HEK293 (cell line): ENCODE results near the gene ZNF629.

Experiments used
- CTCF ChIA-PET: fragments of 350-600 bp; formaldehyde crosslinking; extraction: SDS; loops from one replicate; lab custom pipeline; 2021; ENCODE audit warnings: antibody characterized with exemption; lab: Yijun Ruan, JAX
- POLR2A ChIA-PET: fragments of 300-600 bp; formaldehyde crosslinking; extraction: SDS; loops from one replicate; lab custom pipeline; 2020; ENCODE audit warnings: antibody characterized with exemption, inconsistent platforms; lab: Yijun Ruan, JAX
- H3K27ac ChIP-seq: fragments of 200-500 bp; sonication (Bioruptor generic); 2 replicates; pipeline ENCODE4 v1.5.1; 2014; ENCODE audit warnings: low read depth, low read length, control low read depth, inconsistent platforms; ENCODE audit errors: extremely low read depth
- H3K36me3 ChIP-seq, 2 experiments: fragments of 200-500 bp in 1 of 2; sonication (Bioruptor generic) in 1 of 2; 1 replicate in 1 of 2; 2 replicates in 1 of 2; pipeline ENCODE4 v1.5.1; 2014 to 2017; ENCODE audit warnings: inconsistent platforms in 2 of 2, low read length in 2 of 2; ENCODE audit not compliant: control insufficient read depth in 2 of 2, insufficient read depth in 1 of 2
- H3K4me1 ChIP-seq: fragments of 200-500 bp; sonication (Bioruptor generic); 2 replicates; pipeline ENCODE4 v1.5.1; 2014; ENCODE audit warnings: mild to moderate bottlenecking, low read length, inconsistent platforms; ENCODE audit not compliant: control insufficient read depth, insufficient read depth
- H3K4me3 ChIP-seq: 2 replicates; pipeline ENCODE4 v1.5.1; 2011; ENCODE audit warnings: low read depth, mild to moderate bottlenecking, control low read depth, low read length, moderate library complexity
- H3K9me3 ChIP-seq: fragments of 200-500 bp; sonication (Bioruptor generic); 2 replicates; pipeline ENCODE4 v1.5.1; 2014; ENCODE audit warnings: low read depth, low read length, inconsistent platforms; ENCODE audit not compliant: control insufficient read depth, insufficient read depth
- GLIS2 ChIP-seq: fragments of 450-650 bp; formaldehyde crosslinking; IDR thresholded peaks from 2 replicates; pipeline ENCODE4 v1.5.1; 2016; ENCODE audit warnings: missing biosample characterization, missing genetic modification characterization
- KLF1 ChIP-seq: fragments of 450-650 bp; formaldehyde crosslinking; IDR thresholded peaks from 2 replicates; pipeline ENCODE4 v1.5.1; 2016; ENCODE audit warnings: missing biosample characterization, missing genetic modification characterization
- MZF1 ChIP-seq: fragments of 450-650 bp; formaldehyde crosslinking; IDR thresholded peaks from 2 replicates; pipeline ENCODE4 v1.5.1; 2017; ENCODE audit warnings: missing biosample characterization, missing genetic modification characterization, borderline replicate concordance
- PRDM1 ChIP-seq: fragments of 450-650 bp; formaldehyde crosslinking; IDR thresholded peaks from 2 replicates; pipeline ENCODE4; 2016; ENCODE audit warnings: missing biosample characterization, missing genetic modification characterization
- PRDM4 ChIP-seq: fragments of 450-650 bp; formaldehyde crosslinking; IDR thresholded peaks from 2 replicates; pipeline ENCODE4 v1.5.1; 2017; ENCODE audit warnings: missing biosample characterization, missing genetic modification characterization
- SCRT1 ChIP-seq: fragments of 450-650 bp; formaldehyde crosslinking; IDR thresholded peaks from 2 replicates; pipeline ENCODE4 v1.5.1; 2016; ENCODE audit warnings: missing biosample characterization, missing genetic modification characterization, borderline replicate concordance
- SP2 ChIP-seq: fragments of 450-650 bp; formaldehyde crosslinking; IDR thresholded peaks from 2 replicates; pipeline ENCODE4 v1.5.1; 2016; ENCODE audit warnings: missing biosample characterization, missing genetic modification characterization
- ZBTB44 ChIP-seq: fragments of 450-650 bp; IDR thresholded peaks from 2 replicates; pipeline ENCODE4 v1.5.1; 2018; ENCODE audit warnings: missing biosample characterization, mild to moderate bottlenecking, missing genetic modification characterization
- ZFHX2 ChIP-seq: fragments of 450-650 bp; formaldehyde crosslinking; conservative IDR thresholded peaks from 2 replicates; pipeline ENCODE4 v1.5.1; 2016; ENCODE audit warnings: missing biosample characterization, missing genetic modification characterization
- ZFP69B ChIP-seq: fragments of 450-650 bp; formaldehyde crosslinking; IDR thresholded peaks from 2 replicates; pipeline ENCODE4 v1.5.1; 2016; ENCODE audit warnings: missing biosample characterization, missing genetic modification characterization
- ZNF155 ChIP-seq: fragments of 450-650 bp; formaldehyde crosslinking; IDR thresholded peaks from 2 replicates; pipeline ENCODE4 v1.5.1; 2016; ENCODE audit warnings: missing biosample characterization, missing genetic modification characterization
- ZNF174 ChIP-seq: fragments of 450-650 bp; formaldehyde crosslinking; IDR thresholded peaks from 2 replicates; pipeline ENCODE4 v1.5.0; 2017; ENCODE audit warnings: missing biosample characterization, mild to moderate bottlenecking, missing genetic modification characterization
- ZNF37A ChIP-seq: fragments of 450-650 bp; IDR thresholded peaks from 2 replicates; pipeline ENCODE4 v1.5.1; 2018; ENCODE audit warnings: missing biosample characterization, missing genetic modification characterization
- ZNF449 ChIP-seq: fragments of 450-650 bp; formaldehyde crosslinking; IDR thresholded peaks from 2 replicates; pipeline ENCODE4 v1.5.1; 2017; ENCODE audit warnings: missing biosample characterization, mild to moderate bottlenecking, missing genetic modification characterization, moderate library complexity
- ZNF521 ChIP-seq: fragments of 450-650 bp; formaldehyde crosslinking; IDR thresholded peaks from 2 replicates; pipeline ENCODE4 v1.5.1; 2017; ENCODE audit warnings: missing biosample characterization, mild to moderate bottlenecking, missing genetic modification characterization
- ZNF530 ChIP-seq: fragments of 450-650 bp; formaldehyde crosslinking; IDR thresholded peaks from 2 replicates; pipeline ENCODE4 v1.5.1; 2016; ENCODE audit warnings: low read depth, missing biosample characterization, missing genetic modification characterization
- ZNF600 ChIP-seq: fragments of 450-650 bp; formaldehyde crosslinking; IDR thresholded peaks from 2 replicates; pipeline ENCODE4 v1.5.1; 2016; ENCODE audit warnings: missing biosample characterization, missing genetic modification characterization
- ZNF629 ChIP-seq: fragments of 450-650 bp; formaldehyde crosslinking; IDR thresholded peaks from 2 replicates; pipeline ENCODE4 v1.5.1; 2017; ENCODE audit warnings: missing biosample characterization, missing genetic modification characterization
- ZNF670 ChIP-seq: fragments of 450-650 bp; formaldehyde crosslinking; IDR thresholded peaks from 2 replicates; pipeline ENCODE4 v1.5.1; 2016; ENCODE audit warnings: missing biosample characterization, missing genetic modification characterization, low read depth
- ZNF701 ChIP-seq: fragments of 450-650 bp; formaldehyde crosslinking; IDR thresholded peaks from 2 replicates; pipeline ENCODE4 v1.5.1; 2016; ENCODE audit warnings: missing biosample characterization, missing genetic modification characterization
- ZNF830 ChIP-seq: fragments of 450-650 bp; IDR thresholded peaks from 2 replicates; pipeline ENCODE4 v1.5.0; 2018; ENCODE audit warnings: missing biosample characterization, missing genetic modification characterization, low read depth, mild to moderate bottlenecking, moderate library complexity
- ZNF843 ChIP-seq: fragments of 450-650 bp; formaldehyde crosslinking; IDR thresholded peaks from 2 replicates; pipeline ENCODE4 v1.5.1; 2016; ENCODE audit warnings: missing biosample characterization, missing genetic modification characterization
- ZSCAN16 ChIP-seq: fragments of 450-650 bp; formaldehyde crosslinking; IDR thresholded peaks from 2 replicates; pipeline ENCODE4 v1.5.1; 2016; ENCODE audit warnings: missing biosample characterization, missing genetic modification characterization
- TF ChIP-seq, protein P1 (sequence below): fragments of 450-650 bp; formaldehyde crosslinking; IDR thresholded peaks from 2 replicates; pipeline ENCODE4 v1.5.1; 2016; ENCODE audit warnings: missing biosample characterization, missing genetic modification characterization
- TF ChIP-seq, protein P2 (sequence below): fragments of 450-650 bp; formaldehyde crosslinking; IDR thresholded peaks from 2 replicates; pipeline ENCODE4 v1.5.1; 2016; ENCODE audit warnings: missing biosample characterization, missing genetic modification characterization

The ZNF629 gene

DNA sequence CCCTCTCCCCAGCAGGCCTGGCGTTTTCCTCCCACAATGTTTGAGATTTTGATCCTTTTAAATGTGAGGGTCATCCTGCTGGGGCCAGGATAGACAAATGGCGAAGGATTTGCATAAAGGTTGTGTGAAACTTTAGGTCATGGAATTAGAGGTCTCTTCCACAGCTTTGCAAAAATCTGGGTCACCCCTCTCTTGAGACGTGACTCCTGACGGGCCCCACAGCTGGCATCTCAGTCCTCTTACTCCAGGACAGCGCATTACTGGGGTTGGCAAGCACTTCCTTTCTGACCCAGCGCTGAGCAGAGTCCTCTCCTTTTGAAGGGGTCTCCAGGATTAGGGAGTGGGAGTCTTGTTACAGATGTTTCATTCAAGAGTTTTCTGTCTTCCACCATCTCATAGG lies 7.4 kb downstream of the ZNF629 start:
- Histone ChIP-seq H3K9me3 (no peaks in the 10 kb centered on the region), H3K27ac (no peak overlapping the region), H3K4me3 (no peak overlapping the region), H3K4me1 (no peaks in the 10 kb centered on the region; the same call in 1 of the 2 replicates), H3K36me3 (peaks cover 0 to 61% of the 10 kb centered on the region in 2 experiments; a peak in 1 of 3 replicates)
- CTCF ChIA-PET: no interaction called here
- POLR2A ChIA-PET: interaction anchor here (1.3 to 1.8 kb wide), 4 partner anchors 11 to 19 kb away, joined by 3 to 8 read pairs (median 4); no protein-coding TSS in a partner anchor
- TF ChIP-seq ZNF830 (no peak), ZNF174 (tag by site-specific recombination) (no peak), PRDM4 (tag by site-specific recombination) (no peak), ZFP69B (tag by site-specific recombination) (peak; percentile 33; the same call in 1 of the 2 replicates), ZNF521 (tag by site-specific recombination) (no peak), ZNF701 (no peak), ZNF670 (tag by site-specific recombination) (no peak), SCRT1 (tag by site-specific recombination) (no peak)
- TF ChIP-seq, protein P1, sequence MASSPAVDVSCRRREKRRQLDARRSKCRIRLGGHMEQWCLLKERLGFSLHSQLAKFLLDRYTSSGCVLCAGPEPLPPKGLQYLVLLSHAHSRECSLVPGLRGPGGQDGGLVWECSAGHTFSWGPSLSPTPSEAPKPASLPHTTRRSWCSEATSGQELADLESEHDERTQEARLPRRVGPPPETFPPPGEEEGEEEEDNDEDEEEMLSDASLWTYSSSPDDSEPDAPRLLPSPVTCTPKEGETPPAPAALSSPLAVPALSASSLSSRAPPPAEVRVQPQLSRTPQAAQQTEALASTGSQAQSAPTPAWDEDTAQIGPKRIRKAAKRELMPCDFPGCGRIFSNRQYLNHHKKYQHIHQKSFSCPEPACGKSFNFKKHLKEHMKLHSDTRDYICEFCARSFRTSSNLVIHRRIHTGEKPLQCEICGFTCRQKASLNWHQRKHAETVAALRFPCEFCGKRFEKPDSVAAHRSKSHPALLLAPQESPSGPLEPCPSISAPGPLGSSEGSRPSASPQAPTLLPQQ: peak; percentile 76
- TF ChIP-seq, protein P2, sequence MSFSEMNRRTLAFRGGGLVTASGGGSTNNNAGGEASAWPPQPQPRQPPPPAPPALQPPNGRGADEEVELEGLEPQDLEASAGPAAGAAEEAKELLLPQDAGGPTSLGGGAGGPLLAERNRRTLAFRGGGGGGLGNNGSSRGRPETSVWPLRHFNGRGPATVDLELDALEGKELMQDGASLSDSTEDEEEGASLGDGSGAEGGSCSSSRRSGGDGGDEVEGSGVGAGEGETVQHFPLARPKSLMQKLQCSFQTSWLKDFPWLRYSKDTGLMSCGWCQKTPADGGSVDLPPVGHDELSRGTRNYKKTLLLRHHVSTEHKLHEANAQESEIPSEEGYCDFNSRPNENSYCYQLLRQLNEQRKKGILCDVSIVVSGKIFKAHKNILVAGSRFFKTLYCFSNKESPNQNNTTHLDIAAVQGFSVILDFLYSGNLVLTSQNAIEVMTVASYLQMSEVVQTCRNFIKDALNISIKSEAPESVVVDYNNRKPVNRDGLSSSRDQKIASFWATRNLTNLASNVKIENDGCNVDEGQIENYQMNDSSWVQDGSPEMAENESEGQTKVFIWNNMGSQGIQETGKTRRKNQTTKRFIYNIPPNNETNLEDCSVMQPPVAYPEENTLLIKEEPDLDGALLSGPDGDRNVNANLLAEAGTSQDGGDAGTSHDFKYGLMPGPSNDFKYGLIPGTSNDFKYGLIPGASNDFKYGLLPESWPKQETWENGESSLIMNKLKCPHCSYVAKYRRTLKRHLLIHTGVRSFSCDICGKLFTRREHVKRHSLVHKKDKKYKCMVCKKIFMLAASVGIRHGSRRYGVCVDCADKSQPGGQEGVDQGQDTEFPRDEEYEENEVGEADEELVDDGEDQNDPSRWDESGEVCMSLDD (tag by site-specific recombination): no peak
- TF ChIP-seq, all 188 proteins: peak for 2

DNA sequence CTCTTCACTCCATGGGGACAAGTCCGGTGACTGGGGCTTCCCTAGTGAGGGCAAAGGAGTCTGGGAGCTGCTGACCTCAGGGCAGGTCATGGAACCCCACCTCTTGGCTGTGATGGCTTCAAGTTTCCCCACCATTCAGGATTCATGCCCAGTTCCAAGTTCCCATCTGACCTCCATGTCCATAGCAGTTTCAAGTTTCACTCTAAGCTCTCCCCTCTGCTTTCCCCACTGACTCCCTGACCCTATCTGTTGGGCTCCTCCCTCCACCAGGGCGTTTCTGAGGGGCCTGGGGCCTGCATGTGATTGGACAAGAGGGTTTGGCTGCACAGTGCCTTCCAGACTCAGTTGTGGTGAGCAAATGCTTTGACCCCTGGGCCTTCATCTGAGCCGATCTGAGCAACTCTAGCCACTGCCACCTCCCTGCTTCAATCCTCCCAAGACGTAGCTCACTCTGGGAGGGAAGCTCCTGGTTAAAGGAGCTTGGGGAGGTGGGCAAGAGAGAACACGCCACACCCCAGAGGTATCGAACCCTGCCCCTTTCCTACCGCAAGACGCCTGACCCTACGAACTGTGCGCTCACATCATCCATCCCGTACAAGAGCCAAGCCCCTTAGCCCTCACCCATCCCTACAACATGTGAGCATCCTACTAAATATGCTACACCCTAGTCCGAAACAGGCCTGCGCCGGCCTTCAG lies 8.3 kb downstream of the ZNF629 start:
- peak overlapping the region; percentile 33; the same call in 1 of the 2 replicates for H3K27ac ChIP-seq
- no peaks in the 10 kb centered on the region for H3K9me3 ChIP-seq
- peaks cover 0 to 62% of the 10 kb centered on the region in 2 experiments; a peak in 1 of 3 replicates for H3K36me3 ChIP-seq
- H3K4me1 ChIP-seq: no peaks in the 10 kb centered on the region; the same call in 1 of the 2 replicates
- CTCF ChIA-PET: interaction anchor here (0.7 to 1.3 kb wide), 4 partner anchors 11 to 66 kb away, joined by 3 to 5 read pairs (median 3); no protein-coding TSS in a partner anchor
- POLR2A ChIA-PET: interaction anchor here (0.6 to 2.7 kb wide), 15 partner anchors 8 to 767 kb away, joined by 3 to 25 read pairs (median 4); partner anchors contain the start of genes ALDOA, FBRS, PHKG2 and ZNF629
- no peak overlapping the region for H3K4me3 ChIP-seq
- TF ChIP-seq ZBTB44 (no peak), ZFHX2 (no peak), ZNF530 (tag by site-specific recombination) (no peak), ZNF155 (tag by site-specific recombination) (no peak), ZSCAN16 (tag by site-specific recombination) (no peak), GLIS2 (tag by site-specific recombination) (no peak), KLF1 (peak; percentile 42), ZNF600 (tag by site-specific recombination) (peak; percentile 85), ZFP69B (tag by site-specific recombination) (no peak), ZNF449 (tag by site-specific recombination) (peak; percentile 35; the same call in 1 of the 2 replicates), ZNF629 (tag by site-specific recombination) (no peak), ZNF37A (tag by site-specific recombination) (no peak), SP2 (peak; percentile 72), PRDM1 (peak; percentile 82), MZF1 (tag by site-specific recombination) (0 out of 2 replicates have a peak, but pooled peaks have one; percentile 38), ZNF843 (peak; percentile 32; the same call in 1 of the 2 replicates)
